Left ventricle myocardium superior (tissue), 1 donor: Measurements from ENCODE around the gene REC8. TPM values are rescaled to one million over a fixed set of nuclear protein-coding genes. Genes with fewer than 3 reads are reported as not detected.

Experiments
- ATAC-seq: fragments of 200-7000 bp; cut with Tn5 transposase; one replicate; pipeline ENCODE4 v1.9.1; 2020; ENCODE audit warnings: mild to moderate bottlenecking, moderate library complexity
- DNase-seq: peaks from one replicate; pipeline ENCODE4 v3.0.0-alpha.2; 2020
- intact Hi-C: fragments of 100-400 bp; cut with micrococcal nuclease; formaldehyde crosslinking; loops from one replicate; pipeline ENCODE4 v1.11.0; 2022
- total RNA-seq: library from RNA; stranded (reverse); fragmentation: NEBNext Ultra II Directional; extraction: Animal tissue kit (Norgen Biotek cat#: 25700); gene quantifications from one replicate; pipeline ENCODE4 v1.2.1, GENCODE V29; 2021
- donor health status: DM: no; HTN: yes; CAD: no; lungs with severe emphysema.

REC8 gene
- total RNA-seq, 1 donor from 2014 or later = 3.2 TPM

DNA sequence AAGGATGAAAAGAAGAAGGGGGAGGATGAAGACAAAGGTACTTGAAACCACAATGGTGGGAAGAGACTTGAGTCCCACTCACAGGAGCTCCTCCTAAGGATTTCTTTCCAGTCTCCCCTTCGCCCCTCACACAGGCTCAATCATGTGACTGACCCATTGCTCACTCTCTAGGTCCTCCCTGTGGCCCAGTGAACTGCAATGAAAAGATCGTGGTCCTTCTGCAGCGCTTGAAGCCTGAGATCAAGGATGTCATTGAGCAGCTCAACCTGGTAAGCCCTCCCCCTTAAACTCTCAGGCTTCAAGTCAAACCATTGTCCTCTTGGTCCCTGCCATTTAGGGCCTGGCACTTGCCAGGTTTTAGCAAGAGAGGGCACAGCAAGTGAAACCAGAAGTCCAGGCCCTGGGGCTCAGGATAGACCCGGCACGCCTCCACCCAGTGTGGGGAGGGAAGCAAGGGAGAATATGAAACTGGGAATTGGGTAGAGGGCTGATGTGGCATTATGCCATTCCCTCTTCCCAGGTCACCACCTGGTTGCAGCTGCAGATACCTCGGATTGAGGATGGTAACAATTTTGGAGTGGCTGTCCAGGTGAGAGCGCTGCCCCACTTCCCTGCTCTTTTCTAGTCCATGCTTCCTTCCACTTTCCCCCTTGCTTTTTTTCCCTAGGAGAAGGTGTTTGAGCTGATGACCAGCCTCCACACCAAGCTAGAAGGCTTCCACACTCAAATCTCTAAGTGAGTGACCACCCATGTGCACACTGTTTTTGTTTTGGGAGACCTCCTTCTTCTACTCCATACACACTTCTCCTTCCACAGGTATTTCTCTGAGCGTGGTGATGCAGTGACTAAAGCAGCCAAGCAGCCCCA, 34.1 kb upstream of the REC8 start:
- no peak for ATAC-seq
- intact Hi-C loops = no loop called here

GRCh38 chr14:24138396-24139271, 33.2 kb upstream of the REC8 start:
- intact Hi-C loops = no loop called here
- ATAC-seq = no peak
- DNase-seq = no peak

More for the DNA sequence above, 34.1 kb upstream of the REC8 start:
- no peak for DNase-seq

GRCh38 chr14:24139272-24139934, 32.5 kb upstream of the REC8 start:
- intact Hi-C loops = no loop called here
- ATAC-seq = no peak

DNA sequence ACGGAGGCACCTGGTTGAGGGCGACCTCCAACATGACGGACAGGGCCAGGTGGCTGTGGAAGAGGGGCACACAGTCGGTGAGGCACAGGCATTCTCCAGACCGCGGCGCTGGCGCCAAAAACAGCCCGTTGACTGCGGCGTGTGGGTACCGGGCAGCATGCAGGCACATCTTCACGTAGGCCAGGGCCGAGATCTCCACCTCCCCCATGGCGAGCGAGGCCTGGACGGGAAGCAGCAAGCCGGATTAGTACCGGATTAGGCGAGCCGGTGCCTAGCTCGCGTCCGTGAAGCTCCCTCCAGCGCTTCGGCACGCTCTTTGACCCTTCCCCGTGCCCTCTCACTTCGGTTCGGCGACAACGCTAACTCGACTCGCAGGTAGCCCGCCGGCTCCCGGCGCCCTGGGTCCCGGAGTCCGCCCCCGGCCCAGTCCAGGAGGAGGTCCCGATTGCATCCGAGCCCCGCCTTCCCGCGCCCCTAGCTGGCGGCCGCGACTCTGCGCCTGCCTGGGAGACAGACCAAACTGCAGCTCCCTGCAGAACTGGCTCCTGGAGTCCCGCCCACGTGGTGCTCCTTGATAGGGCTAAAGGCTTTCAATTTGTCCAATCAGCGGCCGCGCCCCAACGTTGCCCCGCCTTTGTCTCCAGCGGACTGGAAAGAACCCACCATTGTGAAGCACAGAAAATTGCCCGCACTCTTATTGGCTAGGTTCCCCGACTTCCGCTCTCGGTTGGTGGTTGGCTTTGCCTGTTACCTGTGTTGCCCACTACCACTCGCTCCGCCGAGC, 30.6 kb upstream of the REC8 start, which contains the start of gene EMC9:
EMC9 (minus strand) TSS at position 495 of the 784 bp plus-strand sequence; CDS start at position 208, 287 bp downstream.
- DNase-seq (peak; percentile 100), ATAC-seq (peak; percentile 93)
- intact Hi-C loops = no loop called here

More at GRCh38 chr14:24139272-24139934, 32.5 kb upstream of the REC8 start:
- no peak for DNase-seq

- intact Hi-C loops = no loop called here
- no peak for ATAC-seq
- no peak for DNase-seq
Measured at GRCh38 chr14:24143511-24143910, 28.4 kb upstream of the REC8 start.

DNA sequence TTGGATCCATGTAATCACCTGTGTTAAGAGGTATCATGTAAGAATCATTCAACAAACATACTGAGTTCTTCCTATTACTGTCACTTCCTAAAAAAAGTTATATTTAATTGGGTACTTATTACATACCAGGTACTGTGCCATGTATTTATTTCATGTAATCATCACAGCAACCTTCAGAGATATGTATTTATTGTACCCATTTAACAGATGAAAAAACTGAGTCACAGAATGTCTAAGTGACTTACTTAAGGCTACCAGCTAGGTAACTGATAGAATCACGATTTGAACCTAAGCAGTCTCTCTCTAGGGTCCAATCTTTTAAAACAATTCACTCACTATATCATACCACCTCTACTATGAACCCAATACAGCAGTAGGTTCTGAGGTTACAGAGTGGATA, 27.4 kb upstream of the REC8 start:
- intact Hi-C loops = no loop called here
- ATAC-seq = no peak

GRCh38 chr14:24145219-24145618, 26.7 kb upstream of the REC8 start:
- no peak for DNase-seq
- intact Hi-C loops = no loop called here
- ATAC-seq = no peak

More for the DNA sequence above, 27.4 kb upstream of the REC8 start:
- no peak for DNase-seq

DNA sequence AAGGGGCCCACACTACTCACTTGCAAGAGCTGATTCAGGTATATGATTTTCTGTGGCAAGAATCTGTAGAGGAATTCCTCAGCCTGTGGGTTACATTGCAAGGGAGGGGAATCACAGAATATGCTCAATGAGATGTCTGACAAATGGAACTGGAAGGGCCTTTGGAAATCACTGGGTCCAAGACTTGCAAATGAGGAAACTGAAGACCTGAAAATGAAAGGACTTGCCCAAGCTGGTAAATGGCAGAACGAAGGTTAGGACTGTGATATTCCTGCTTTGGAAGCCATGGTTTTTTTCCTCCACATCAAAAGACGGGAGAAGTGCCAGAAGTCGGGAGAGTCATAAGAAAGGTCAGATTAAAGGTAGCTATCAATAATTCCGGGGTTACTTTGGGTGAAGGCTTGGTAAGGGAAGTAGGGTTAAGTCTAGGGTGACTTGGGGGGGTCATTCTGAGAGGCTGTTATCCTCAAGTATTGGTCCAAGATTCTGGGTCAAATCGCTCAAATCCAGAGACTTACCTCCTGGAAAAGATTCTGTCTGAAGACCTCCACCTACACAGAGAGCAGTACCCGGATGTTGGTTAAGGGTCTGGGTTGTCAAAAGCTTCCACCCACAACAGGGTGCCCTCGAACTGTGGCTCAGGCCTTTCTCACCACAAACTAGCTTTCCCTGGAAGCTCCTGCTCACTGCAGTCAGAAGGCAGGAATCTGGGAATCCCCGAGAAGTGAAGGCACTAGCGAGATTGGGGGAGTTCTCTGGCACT, 26.0 kb upstream of the REC8 start:
- ATAC-seq (no peak), DNase-seq (no peak)
- intact Hi-C loops = no loop called here

DNA sequence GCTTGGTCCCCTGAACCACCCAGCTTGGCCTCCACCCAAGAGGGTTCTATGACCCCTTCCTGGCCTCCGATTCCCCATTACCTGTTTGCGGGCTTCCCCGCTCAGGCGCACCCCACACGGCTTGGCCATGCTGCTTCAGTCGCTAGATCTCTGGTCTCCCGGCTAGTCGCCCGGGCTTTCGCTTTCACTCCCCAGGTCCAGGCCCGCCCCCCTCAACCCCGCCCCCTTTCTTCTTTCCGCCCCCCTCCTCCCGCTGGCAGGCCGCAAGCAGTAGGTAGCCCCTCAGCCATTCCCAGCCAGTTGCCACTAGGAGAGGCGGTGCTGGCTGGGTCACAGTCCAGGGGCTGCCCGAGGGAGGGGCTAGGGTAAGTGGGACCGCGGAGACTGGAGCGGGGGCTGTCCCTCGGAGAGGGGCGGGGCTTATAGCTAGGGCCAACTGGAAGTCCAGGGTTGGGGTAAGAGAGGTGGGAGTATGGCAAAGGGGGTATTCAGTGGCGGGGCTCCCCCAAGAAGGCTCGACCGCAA, 25.4 kb upstream of the REC8 start, which contains the start of gene PSME2:
PSME2 (minus strand) TSS at position 158 of the 525 bp plus-strand sequence; CDS start at position 129, 29 bp downstream.
- DNase-seq = peak; percentile 95
- peak; percentile 87 for ATAC-seq
- intact Hi-C loops = no loop called here

- ATAC-seq (peak; percentile 94), DNase-seq (peak; percentile 98)
- intact Hi-C loops = no loop called here
Measured at GRCh38 chr14:24146978-24147760, 24.7 kb upstream of the REC8 start, which contains the start of gene RNF31. Gene RNF31, plus strand, starts transcription at chr14:24147498. Its CDS starts 201 bp downstream, at chr14:24147699.

DNA sequence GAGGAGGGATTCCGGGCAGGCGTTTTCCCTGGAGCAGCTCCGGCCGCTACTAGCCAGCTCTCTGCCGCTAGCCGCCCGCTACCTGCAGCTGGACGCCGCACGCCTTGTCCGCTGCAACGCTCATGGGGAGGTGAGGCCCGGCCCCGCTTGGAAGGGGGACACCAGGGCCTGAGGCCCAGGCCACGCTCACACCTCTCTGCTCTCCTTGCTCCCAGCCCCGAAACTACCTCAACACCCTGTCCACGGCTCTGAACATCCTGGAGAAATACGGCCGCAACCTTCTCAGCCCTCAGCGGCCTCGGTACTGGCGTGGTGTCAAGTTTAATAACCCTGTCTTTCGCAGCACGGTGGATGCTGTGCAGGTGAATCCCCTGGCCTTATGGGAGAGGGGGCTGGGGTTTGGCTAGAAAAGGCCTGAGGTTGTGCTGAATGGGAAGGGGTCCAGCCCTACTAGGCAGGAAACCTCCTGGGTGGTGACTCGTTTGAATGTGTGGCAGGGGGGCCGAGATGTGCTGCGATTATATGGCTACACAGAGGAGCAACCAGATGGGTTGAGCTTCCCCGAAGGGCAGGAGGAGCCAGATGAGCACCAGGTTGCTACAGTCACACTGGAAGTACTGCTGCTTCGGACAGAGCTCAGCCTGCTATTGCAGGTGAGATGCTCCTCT, 24.0 kb upstream of the REC8 start:
- intact Hi-C loops = no loop called here
- no peak for ATAC-seq

GRCh38 chr14:24149302-24149969, 22.4 kb upstream of the REC8 start:
- intact Hi-C loops = no loop called here
- ATAC-seq (no peak), DNase-seq (no peak)

More for the DNA sequence above, 24.0 kb upstream of the REC8 start:
- no peak for DNase-seq

- DNase-seq (no peak), ATAC-seq (no peak)
- intact Hi-C loops = no loop called here
Measured at GRCh38 chr14:24150061-24150460, 21.8 kb upstream of the REC8 start.

GRCh38 chr14:24150567-24150966, 21.3 kb upstream of the REC8 start:
- intact Hi-C loops = no loop called here
- DNase-seq = no peak
- no peak for ATAC-seq

- no peak for ATAC-seq
- DNase-seq = no peak
- intact Hi-C loops = no loop called here
Measured at GRCh38 chr14:24150993-24151392, 20.9 kb upstream of the REC8 start.
